GM12864 (cell line): ENCODE measurements around the gene OR14I1.

Experiments used
- DNase-seq: peaks from one replicate; pipeline ENCODE4 v3.0.0-alpha.2; 2011; ENCODE audit warnings: low read depth
- H3K4me3 ChIP-seq: 2 replicates; pipeline ENCODE4 v1.5.1; 2011; ENCODE audit warnings: mild to moderate bottlenecking, low read depth, low read length, control low read depth
- CTCF ChIP-seq: IDR thresholded peaks from 2 replicates; pipeline ENCODE4 v1.5.1; 2011; ENCODE audit warnings: low read depth, mild to moderate bottlenecking, moderate library complexity, low read length, control low read depth, inconsistent platforms; ENCODE audit errors: missing control alignments

The OR14I1 gene

GRCh38 chr1:248702714-248703113 lies at the start of gene OR14I1:
Gene OR14I1, minus strand, starts transcription at chr1:248702766.
- no peak for TF ChIP-seq CTCF
- H3K4me3 ChIP-seq, result no peak within 1 kb of the TSS
- peak; percentile 10 for DNase-seq

GRCh38 chr1:248751635-248752034 lies 49.1 kb upstream of the OR14I1 start:
- TF ChIP-seq CTCF, result no peak
- no peak overlapping the region for H3K4me3 ChIP-seq
- DNase-seq, result no peak

GRCh38 chr1:248751142-248751541 lies 48.6 kb upstream of the OR14I1 start:
- TF ChIP-seq CTCF, result no peak
- DNase-seq, result no peak

GRCh38 chr1:248750496-248750895 lies 47.9 kb upstream of the OR14I1 start:
- TF ChIP-seq CTCF, result no peak
- DNase-seq, result no peak

More at GRCh38 chr1:248751142-248751541, 48.6 kb upstream of the OR14I1 start:
- H3K4me3 ChIP-seq, result no peak overlapping the region

GRCh38 chr1:248748211-248748610 lies 45.6 kb upstream of the OR14I1 start:
- H3K4me3 ChIP-seq, result no peak overlapping the region
- no peak for DNase-seq
- no peak for TF ChIP-seq CTCF

More at GRCh38 chr1:248750496-248750895, 47.9 kb upstream of the OR14I1 start:
- no peak overlapping the region for H3K4me3 ChIP-seq

GRCh38 chr1:248740876-248741275 lies 38.3 kb upstream of the OR14I1 start:
- no peak overlapping the region for H3K4me3 ChIP-seq
- no peak for DNase-seq
- TF ChIP-seq CTCF, result no peak

GRCh38 chr1:248739572-248740205 lies 37.1 kb upstream of the OR14I1 start:
- DNase-seq, result no peak
- no peak for TF ChIP-seq CTCF

More at GRCh38 chr1:248739572-248740205, 37.1 kb upstream of the OR14I1 start:
- no peak overlapping the region for H3K4me3 ChIP-seq
